IMR-90 (cell line): ENCODE measurements around the gene TMEM131. TPM values are rescaled to one million over a fixed set of nuclear protein-coding genes. Genes with fewer than 3 reads are reported as not detected.

Experiments used
- ATAC-seq: fragments of 200-7000 bp; cut with Tn5 transposase; 2 replicates; pipeline ENCODE4 v1.9.1; 2020; ENCODE audit warnings: low read depth, mild to moderate bottlenecking, moderate library complexity
- BruUV-seq: library from RNA; stranded (reverse); fragments of 400-500 nt; replicated peaks from 2 replicates; lab custom pipeline; 2021; lab: Mats Ljungman, UMichigan
- CTCF ChIA-PET: fragments of 300-600 bp; formaldehyde crosslinking; extraction: SDS; loops from one replicate; lab custom pipeline; 2021; ENCODE audit warnings: antibody characterized with exemption; lab: Yijun Ruan, JAX
- POLR2A ChIA-PET: fragments of 300-600 bp; sonication (Branson Sonifier 250); formaldehyde crosslinking; loops from one replicate; lab custom pipeline; 2022; ENCODE audit warnings: antibody characterized with exemption; ENCODE audit not compliant: unreplicated experiment; lab: Charles Lee
- DNase-seq: peaks from one replicate; pipeline ENCODE4 v3.0.0; 2013
- H2AFZ ChIP-seq: replicated peaks from 2 replicates; pipeline ENCODE3; 2013; ENCODE audit warnings: low read length, mild to moderate bottlenecking; ENCODE audit not compliant: poor library complexity
- H2AK5ac ChIP-seq: 2 replicates; pipeline ENCODE4 v1.6.1; 2013; ENCODE audit warnings: low read depth, low read length, inconsistent platforms
- H2AK9ac ChIP-seq: replicated peaks from 2 replicates; pipeline ENCODE3; 2013; ENCODE audit warnings: mild to moderate bottlenecking, low read depth, low read length, moderate library complexity; ENCODE audit not compliant: poor library complexity
- H2BK120ac ChIP-seq: 2 replicates; pipeline ENCODE4 v1.6.1; 2013; ENCODE audit warnings: low read depth, low read length, inconsistent platforms
- H2BK15ac ChIP-seq: 3 replicates; pipeline ENCODE4 v1.6.1; 2013; ENCODE audit warnings: low read depth, low read length, inconsistent platforms
- H2BK20ac ChIP-seq: 2 replicates; pipeline ENCODE4 v1.6.1; 2013; ENCODE audit warnings: low read depth, mild to moderate bottlenecking, inconsistent platforms, low read length, moderate library complexity
- H2BK5ac ChIP-seq: 2 replicates; pipeline ENCODE4 v1.6.1; 2013; ENCODE audit warnings: mild to moderate bottlenecking, low read depth, low read length, inconsistent platforms; ENCODE audit not compliant: poor library complexity, severe bottlenecking
- H3K14ac ChIP-seq: replicated peaks from 2 replicates; pipeline ENCODE4 v1.6.1; 2013; ENCODE audit warnings: low read depth, low read length, inconsistent platforms
- H3K18ac ChIP-seq: 2 replicates; pipeline ENCODE4 v1.6.1; 2013; ENCODE audit warnings: low read depth, low read length, control low read depth
- H3K23ac ChIP-seq: 2 replicates; pipeline ENCODE4 v1.6.1; 2013; ENCODE audit warnings: low read depth, low read length, inconsistent platforms
- H3K27ac ChIP-seq: 2 replicates; pipeline ENCODE4 v1.5.1; 2013; ENCODE audit warnings: mild to moderate bottlenecking, control low read depth, low read length; ENCODE audit not compliant: insufficient read depth
- H3K27me3 ChIP-seq: 2 replicates; pipeline ENCODE4 v1.6.1; 2013; ENCODE audit warnings: low read length; ENCODE audit not compliant: control insufficient read depth, insufficient read depth
- H3K36me3 ChIP-seq: 2 replicates; pipeline ENCODE4 v1.6.1; 2013; ENCODE audit warnings: low read length, mixed read lengths; ENCODE audit not compliant: control insufficient read depth, insufficient read depth
- H3K4ac ChIP-seq: 2 replicates; pipeline ENCODE4 v1.6.1; 2013; ENCODE audit warnings: low read depth, low read length, inconsistent platforms
- H3K4me1 ChIP-seq: 2 replicates; pipeline ENCODE4 v1.6.1; 2013; ENCODE audit warnings: low read length, mixed read lengths; ENCODE audit not compliant: control insufficient read depth, insufficient read depth
- H3K4me2 ChIP-seq: 2 replicates; pipeline ENCODE4 v1.6.1; 2013; ENCODE audit warnings: low read depth, mild to moderate bottlenecking, control low read depth, low read length, moderate library complexity
- H3K4me3 ChIP-seq: 2 replicates; pipeline ENCODE4 v1.5.1; 2013; ENCODE audit warnings: low read depth, mild to moderate bottlenecking, control low read depth, low read length, moderate library complexity; ENCODE audit not compliant: insufficient read depth
- H3K56ac ChIP-seq: 2 replicates; pipeline ENCODE4 v1.6.1; 2013; ENCODE audit warnings: low read length, inconsistent platforms; ENCODE audit not compliant: insufficient read depth; ENCODE audit errors: extremely low read depth
- H3K79me1 ChIP-seq, 2 experiments: 2 replicates each; pipeline ENCODE4 v1.6.1; 2013; ENCODE audit warnings: low read length in 2 of 2, inconsistent platforms in 1 of 2, low read depth in 1 of 2
- H3K9ac ChIP-seq: 2 replicates; pipeline ENCODE4 v1.6.1; 2013; ENCODE audit warnings: low read depth, low read length, control low read depth
- H3K9me1 ChIP-seq: 2 replicates; pipeline ENCODE4 v1.6.1; 2013; ENCODE audit warnings: low read length, inconsistent platforms; ENCODE audit not compliant: insufficient read depth
- H3K9me3 ChIP-seq: 2 replicates; pipeline ENCODE4 v1.6.1; 2013; ENCODE audit warnings: low read length; ENCODE audit not compliant: control insufficient read depth, insufficient read depth
- H4K20me1 ChIP-seq: 2 replicates; pipeline ENCODE4 v1.6.1; 2013; ENCODE audit warnings: low read length, inconsistent platforms; ENCODE audit not compliant: insufficient read depth
- H4K5ac ChIP-seq: 2 replicates; pipeline ENCODE4 v1.6.1; 2013; ENCODE audit warnings: mild to moderate bottlenecking, low read depth, low read length, control low read depth
- H4K8ac ChIP-seq, 2 experiments: 2 replicates each; pipeline ENCODE4 v1.6.1; 2013; ENCODE audit warnings: low read depth in 2 of 2, low read length in 2 of 2, control low read depth in 1 of 2, inconsistent platforms in 1 of 2
- H4K91ac ChIP-seq: 2 replicates; pipeline ENCODE4 v1.6.1; 2013; ENCODE audit warnings: low read depth, low read length, inconsistent platforms; ENCODE audit not compliant: insufficient read depth
- MXI1 ChIP-seq: IDR thresholded peaks from 2 replicates; pipeline ENCODE4 v1.6.1; 2012; ENCODE audit warnings: low read depth, mild to moderate bottlenecking, low read length, moderate library complexity, borderline replicate concordance
- RAD21 ChIP-seq: IDR thresholded peaks from 2 replicates; pipeline ENCODE4 v1.6.1; 2012; ENCODE audit warnings: low read length, improper control_type of control experiment
- RCOR1 ChIP-seq: IDR thresholded peaks from 2 replicates; pipeline ENCODE4 v1.6.1; 2012; ENCODE audit warnings: mild to moderate bottlenecking, low read length, improper control_type of control experiment; ENCODE audit not compliant: insufficient replicate concordance
- WGBS, 2 experiments: methylation state at CpG; one replicate each; pipeline versions ENCODE4 v1.1.5 to v1.1.7; 2013; ENCODE audit warnings: missing lambda C conversion rate in 2 of 2; ENCODE audit not compliant: insufficient read length in 1 of 2; ENCODE audit errors: extremely low coverage in 2 of 2; 5-methylcytosine and 5-hydroxymethylcytosine counted together
- dilution Hi-C: fragments of 300-500 bp; cut with HindIII; formaldehyde crosslinking; loops from one replicate; pipeline ENCODE4 v1.14.3; 2018; ENCODE audit warnings: low sequenced_read_pairs; ENCODE audit not compliant: unreplicated experiment
- in situ Hi-C: fragments of 300-500 bp; cut with MboI; formaldehyde crosslinking; loops from 3 replicates; pipeline ENCODE4 v1.14.3; 2019; ENCODE audit warnings: low sequenced_read_pairs, inconsistent platforms, mixed read lengths
- intact Hi-C: fragments of 100-400 bp; cut with micrococcal nuclease; formaldehyde crosslinking; loops from 2 replicates; pipeline ENCODE4 v1.10.0; 2022
- polyA plus RNA-seq, 3 experiments: library from polyadenylated mRNA; depleted of rRNA; stranded (reverse); fragments of >200 nt; gene quantifications; 2 replicates each; pipeline ENCODE4 v1.2.3, GENCODE V29; 2012; ENCODE audit warnings: low replicate concordance in 1 of 3
- total RNA-seq: library from RNA; depleted of rRNA; stranded (reverse); fragments of >200 nt; gene quantifications from 2 replicates; pipeline ENCODE4 v1.2.3, GENCODE V29; 2012

TMEM131 gene
- total and polyA plus RNA-seq, 2 of the 4 experiments (the other 2 are of a cell fraction), result 13.3 to 14.0 TPM

DNA sequence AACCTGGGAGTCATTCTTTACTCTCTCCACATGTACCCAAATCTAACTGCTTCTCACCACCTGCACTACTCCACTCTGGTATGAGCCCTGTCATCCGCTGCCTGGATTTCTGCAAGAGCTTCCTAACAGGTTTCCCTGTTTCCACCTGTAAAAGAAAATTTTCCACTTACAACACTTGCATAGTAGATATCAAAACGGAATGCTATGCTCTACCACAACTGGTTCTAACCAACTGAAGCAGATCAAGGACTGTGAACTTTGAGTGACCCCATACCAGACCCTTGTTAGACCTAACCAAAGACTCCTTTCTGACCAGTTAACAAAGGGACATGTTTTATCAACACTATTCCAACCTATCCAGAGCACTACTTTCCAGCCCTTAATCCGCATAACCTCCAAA is 3.8 kb upstream of the TMEM131 start:
- Histone ChIP-seq H3K18ac (no peak overlapping the region), H3K9ac (no peak overlapping the region), H3K9me1 (peaks cover 3% of the 10 kb centered on the region; the same call in 1 of the 2 replicates), H2AK9ac (no peak overlapping the region), H4K8ac (no peak overlapping the region), H3K23ac (no peak overlapping the region), H3K9me3 (no peaks in the 10 kb centered on the region), H3K36me3 (no peaks in the 10 kb centered on the region), H2BK120ac (no peak overlapping the region), H4K91ac (no peak overlapping the region), H2AFZ (no peak overlapping the region), H4K5ac (no peak overlapping the region), H3K27me3 (no peaks in the 10 kb centered on the region; the same call in 1 of the 2 replicates), H3K79me1 (peaks cover 0 to 3% of the 10 kb centered on the region in 2 experiments; a peak in 1 of 4 replicates), H3K14ac (no peak overlapping the region), H2BK5ac (no peak overlapping the region), H3K4me3 (no peak overlapping the region), H3K4me2 (no peak overlapping the region), H2BK20ac (no peak overlapping the region), H4K20me1 (peaks cover 3% of the 10 kb centered on the region; the same call in 1 of the 2 replicates), H2BK15ac (no peak overlapping the region), H2AK5ac (no peak overlapping the region), H3K56ac (no peak overlapping the region), H3K4me1 (no peaks in the 10 kb centered on the region), H3K27ac (no peak overlapping the region), H3K4ac (no peak overlapping the region)
- BruUV-seq, result no TSS peak
- in situ Hi-C loops (no loop called here), dilution Hi-C loops (no loop called here), intact Hi-C loops (loop anchor here (5.0 to 10.0 kb wide), 4 partner anchors 148 to 388 kb away; no protein-coding TSS in a partner anchor)
- ChIA-PET POLR2A (no interaction called here), CTCF (interaction anchor here (0.8 kb wide), 1 partner anchor 270 kb away, joined by 4 read pairs; no protein-coding TSS in a partner anchor)
- DNase-seq (no peak), ATAC-seq (no peak)
- TF ChIP-seq RCOR1, result no peak
- no peak for TF ChIP-seq RAD21
- no peak for TF ChIP-seq MXI1
- WGBS, 2 experiments, result 87 to 100% methylated on average over 1 to 2 of the region's 3 CpGs
